Keratinocyte (primary cell): ENCODE results near the gene SCAPER. TPM values are rescaled to one million over a fixed set of nuclear protein-coding genes. Genes with fewer than 3 reads are reported as not detected.

Source experiments
- DNase-seq: peaks from one replicate; pipeline ENCODE4 v3.0.0-alpha.2; 2011; ENCODE audit warnings: low read depth, missing footprints, low spot score
- FAIRE-seq: peaks from 2 replicates; lab custom pipeline; 2011; peaks lifted over from hg19 to GRCh38; lab: Jason Lieb, UNC
- H2AFZ ChIP-seq: 2 replicates; pipeline ENCODE4 v1.6.0; 2012; ENCODE audit warnings: low read length, control low read depth, inconsistent platforms; ENCODE audit not compliant: control insufficient read depth
- H3K27ac ChIP-seq: 2 replicates; pipeline ENCODE4 v1.5.1; 2011; ENCODE audit warnings: low read length; ENCODE audit not compliant: control insufficient read depth, insufficient read depth
- H3K27me3 ChIP-seq: 3 replicates; pipeline ENCODE4 v1.6.0; 2011; ENCODE audit warnings: low read length; ENCODE audit not compliant: control insufficient read depth, insufficient read depth; ENCODE audit errors: extremely low read depth
- H3K36me3 ChIP-seq, 2 experiments: 2 replicates in 1 of 2; 3 replicates in 1 of 2; pipeline ENCODE4 v1.5.1; 2011; ENCODE audit warnings: low read length in 2 of 2, mild to moderate bottlenecking in 1 of 2; ENCODE audit not compliant: control insufficient read depth in 2 of 2, insufficient read depth in 2 of 2; ENCODE audit errors: extremely low read depth in 1 of 2
- H3K4me1 ChIP-seq: 3 replicates; pipeline ENCODE4 v1.5.1; 2011; ENCODE audit warnings: low read length; ENCODE audit not compliant: control insufficient read depth, insufficient read depth; ENCODE audit errors: extremely low read depth
- H3K4me2 ChIP-seq: 3 replicates; pipeline ENCODE4 v1.6.0; 2011; ENCODE audit warnings: low read depth, low read length; ENCODE audit not compliant: control insufficient read depth, insufficient read depth; ENCODE audit errors: extremely low read depth
- H3K4me3 ChIP-seq, 3 experiments: fragments of 200-600 bp in 1 of 3; sonication (generic) in 1 of 3; 2 replicates in 2 of 3; 3 replicates in 1 of 3; pipeline ENCODE4 v1.5.1; 2011 to 2016; ENCODE audit warnings: low read length in 3 of 3, mild to moderate bottlenecking in 3 of 3, control low read depth in 2 of 3, inconsistent platforms in 1 of 3, low read depth in 1 of 3, mixed read lengths in 1 of 3, mixed run types in 1 of 3, moderate library complexity in 1 of 3; ENCODE audit not compliant: control insufficient read depth in 2 of 3, insufficient read depth in 2 of 3; ENCODE audit errors: extremely low read depth in 1 of 3
- H3K79me2 ChIP-seq: 2 replicates; pipeline ENCODE4 v1.6.0; 2012; ENCODE audit warnings: low read length; ENCODE audit not compliant: control insufficient read depth, insufficient read depth
- H3K9ac ChIP-seq: 3 replicates; pipeline ENCODE4 v1.6.0; 2011; ENCODE audit warnings: low read length; ENCODE audit not compliant: control insufficient read depth, insufficient read depth; ENCODE audit errors: extremely low read depth
- H3K9me1 ChIP-seq: 3 replicates; pipeline ENCODE4 v1.6.0; 2011; ENCODE audit warnings: low read length; ENCODE audit not compliant: control insufficient read depth, insufficient read depth; ENCODE audit errors: extremely low read depth
- H3K9me3 ChIP-seq: 2 replicates; pipeline ENCODE4 v1.5.1; 2012; ENCODE audit warnings: low read depth, low read length; ENCODE audit not compliant: control insufficient read depth
- H4K20me1 ChIP-seq: 3 replicates; pipeline ENCODE4 v1.6.0; 2011; ENCODE audit warnings: low read length; ENCODE audit not compliant: control insufficient read depth, insufficient read depth; ENCODE audit errors: extremely low read depth
- EZH2 ChIP-seq: IDR thresholded peaks from one replicate; pipeline ENCODE4 v1.6.1; 2012; ENCODE audit warnings: inconsistent platforms, mild to moderate bottlenecking, low read length, moderate library complexity
- dilution Hi-C: fragments of 300-500 bp; cut with MboI; formaldehyde crosslinking; loops from one replicate; pipeline ENCODE4 v1.7.0; 2020; ENCODE audit warnings: low sequenced_read_pairs; ENCODE audit not compliant: extremely low pct_ligation_motif_present
- polyA plus RNA-seq, 5 experiments: library from polyadenylated mRNA; depleted of rRNA in 3 of 5; stranded (reverse) in 3 of 5; stranded (forward) in 1 of 5; unstranded in 1 of 5; fragments of >200 nt; gene quantifications; 1 replicate in 1 of 5; 2 replicates in 3 of 5; 3 replicates in 1 of 5; pipeline versions ENCODE4 v1.2.1 to v1.2.3, GENCODE V29; 2011 to 2012; ENCODE audit warnings: missing spikeins in 2 of 5, low read depth in 1 of 5, low replicate concordance in 1 of 5
- TF ChIP-seq, protein P1 (sequence below), 3 experiments: IDR thresholded peaks in 1 of 3; conservative IDR thresholded peaks in 1 of 3; optimal IDR thresholded peaks in 1 of 3; 2 replicates in 2 of 3; 3 replicates in 1 of 3; pipeline versions ENCODE3 to v1.5.1; 2011; ENCODE audit warnings: low read length in 3 of 3, mild to moderate bottlenecking in 3 of 3, moderate library complexity in 2 of 3, control low read depth in 1 of 3, inconsistent platforms in 1 of 3; ENCODE audit not compliant: insufficient read depth in 2 of 3; ENCODE audit errors: extremely low read depth in 1 of 3

SCAPER gene
- polyA plus RNA-seq, 1 donor (not counting 4 experiments of a cell fraction or from before 2014, with no cell fraction given): 5.2 TPM

DNA sequence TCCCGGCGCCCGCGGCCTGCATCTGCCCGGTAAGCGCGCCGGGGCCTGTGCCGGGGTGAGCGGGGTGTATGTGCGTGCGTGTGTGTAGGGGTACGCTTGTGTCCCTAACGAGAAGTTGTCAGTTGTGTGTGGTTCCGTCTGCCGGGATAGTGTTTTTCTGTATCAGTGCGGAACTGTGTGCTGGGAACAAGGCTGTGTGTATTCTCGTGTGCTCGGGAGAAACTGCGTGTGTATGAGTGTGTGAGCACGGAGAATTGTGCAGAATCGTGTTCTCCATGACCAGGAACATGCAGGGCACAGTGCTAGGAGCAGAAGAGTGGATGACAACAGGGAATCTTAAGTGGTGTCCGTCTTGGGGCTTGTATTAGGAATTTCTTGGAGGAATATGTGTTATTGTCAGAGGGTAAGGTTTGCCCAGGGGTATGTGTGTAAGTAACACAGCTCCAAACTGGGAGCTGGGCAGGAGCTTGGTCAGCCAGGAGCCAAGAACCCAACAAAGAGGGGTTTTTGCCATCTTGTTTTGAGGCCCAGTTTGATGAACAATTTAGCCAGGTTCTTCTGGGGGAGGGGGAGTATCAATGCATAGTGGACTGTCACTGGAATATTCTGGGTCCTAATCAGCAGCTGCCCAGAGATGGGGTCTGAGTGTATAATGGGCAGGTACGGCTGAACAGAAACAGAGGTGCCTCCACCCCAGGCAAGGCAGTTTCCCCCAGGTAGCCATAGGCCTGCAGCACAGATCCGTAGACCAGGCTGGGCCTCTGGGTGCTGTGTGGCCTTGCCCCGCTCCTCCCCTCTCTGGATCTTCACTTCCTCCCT, 566.4 kb downstream of the SCAPER start:
- Histone ChIP-seq H3K27ac (no peak overlapping the region), H3K9me3 (peaks cover 4% of the 10 kb centered on the region), H3K4me1 (peaks cover 16% of the 10 kb centered on the region), H3K79me2 (no peaks in the 10 kb centered on the region), H3K4me3 (no peak overlapping the region), H4K20me1 (peaks cover 5% of the 10 kb centered on the region), H2AFZ (no peak overlapping the region), H3K9ac (no peak overlapping the region), H3K4me2 (no peak overlapping the region), H3K9me1 (no peaks in the 10 kb centered on the region), H3K36me3 (no peaks in the 10 kb centered on the region), H3K27me3 (peaks cover 98% of the 10 kb centered on the region)
- DNase-seq: no peak
- dilution Hi-C loops: no loop called here
- peak; percentile 55 for TF ChIP-seq EZH2
- TF ChIP-seq, protein P1, sequence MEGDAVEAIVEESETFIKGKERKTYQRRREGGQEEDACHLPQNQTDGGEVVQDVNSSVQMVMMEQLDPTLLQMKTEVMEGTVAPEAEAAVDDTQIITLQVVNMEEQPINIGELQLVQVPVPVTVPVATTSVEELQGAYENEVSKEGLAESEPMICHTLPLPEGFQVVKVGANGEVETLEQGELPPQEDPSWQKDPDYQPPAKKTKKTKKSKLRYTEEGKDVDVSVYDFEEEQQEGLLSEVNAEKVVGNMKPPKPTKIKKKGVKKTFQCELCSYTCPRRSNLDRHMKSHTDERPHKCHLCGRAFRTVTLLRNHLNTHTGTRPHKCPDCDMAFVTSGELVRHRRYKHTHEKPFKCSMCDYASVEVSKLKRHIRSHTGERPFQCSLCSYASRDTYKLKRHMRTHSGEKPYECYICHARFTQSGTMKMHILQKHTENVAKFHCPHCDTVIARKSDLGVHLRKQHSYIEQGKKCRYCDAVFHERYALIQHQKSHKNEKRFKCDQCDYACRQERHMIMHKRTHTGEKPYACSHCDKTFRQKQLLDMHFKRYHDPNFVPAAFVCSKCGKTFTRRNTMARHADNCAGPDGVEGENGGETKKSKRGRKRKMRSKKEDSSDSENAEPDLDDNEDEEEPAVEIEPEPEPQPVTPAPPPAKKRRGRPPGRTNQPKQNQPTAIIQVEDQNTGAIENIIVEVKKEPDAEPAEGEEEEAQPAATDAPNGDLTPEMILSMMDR (optimal IDR thresholded peaks at IDR 0.05 in 1 of 3, IDR thresholded peaks at IDR 0.05 in 1 of 3, conservative IDR thresholded peaks at IDR 0.05 in 1 of 3; ENCODE audit: extremely low read depth in 1 of 3, insufficient read depth in 2 of 3, low read length in 3 of 3): no peak
- FAIRE-seq: no peak

DNA sequence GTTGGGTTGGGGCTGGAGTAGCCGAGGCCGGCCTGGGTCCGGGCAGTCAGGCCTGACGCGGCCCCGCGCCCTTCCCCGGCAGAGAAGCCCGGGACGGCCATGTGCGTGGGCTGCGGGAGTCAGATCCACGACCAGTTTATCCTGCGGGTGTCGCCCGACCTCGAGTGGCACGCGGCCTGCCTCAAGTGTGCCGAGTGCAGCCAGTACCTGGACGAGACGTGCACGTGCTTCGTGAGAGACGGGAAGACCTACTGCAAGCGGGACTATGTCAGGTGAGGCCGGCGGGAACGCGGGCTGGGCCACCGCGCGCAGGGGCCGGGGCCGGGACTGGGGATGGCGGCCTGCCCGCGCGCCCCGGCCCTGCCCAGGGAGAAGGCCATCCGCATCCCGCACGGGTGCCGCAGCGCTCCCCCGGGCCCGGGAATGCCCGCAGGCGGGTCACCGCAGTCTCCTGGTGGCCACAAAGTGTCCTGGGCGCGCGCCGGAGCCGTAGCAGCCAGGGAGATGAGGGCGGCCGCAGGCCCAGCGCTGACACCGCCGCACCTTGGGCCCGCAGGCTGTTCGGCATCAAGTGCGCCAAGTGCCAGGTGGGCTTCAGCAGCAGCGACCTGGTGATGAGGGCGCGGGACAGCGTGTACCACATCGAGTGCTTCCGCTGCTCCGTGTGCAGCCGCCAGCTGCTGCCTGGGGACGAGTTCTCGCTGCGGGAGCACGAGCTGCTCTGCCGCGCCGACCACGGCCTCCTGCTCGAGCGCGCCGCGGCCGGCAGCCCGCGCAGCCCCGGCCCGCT, 567.2 kb downstream of the SCAPER start:
- H3K4me3 ChIP-seq: no peak overlapping the region
- no peak overlapping the region for H2AFZ ChIP-seq
- no peak for DNase-seq
- no peaks in the 10 kb centered on the region for H3K79me2 ChIP-seq
- H3K9ac ChIP-seq: no peak overlapping the region
- peaks cover 5% of the 10 kb centered on the region for H4K20me1 ChIP-seq
- peak overlapping the region; percentile 51 for H3K4me2 ChIP-seq
- FAIRE-seq: no peak
- H3K9me3 ChIP-seq: peaks cover 4% of the 10 kb centered on the region
- H3K4me1 ChIP-seq: peaks cover 16% of the 10 kb centered on the region
- H3K27me3 ChIP-seq: peaks cover 90% of the 10 kb centered on the region
- no peak overlapping the region for H3K27ac ChIP-seq
- dilution Hi-C loops: no loop called here
- no peaks in the 10 kb centered on the region for H3K36me3 ChIP-seq
- no peaks in the 10 kb centered on the region for H3K9me1 ChIP-seq
- peak; percentile 69 for TF ChIP-seq EZH2
- TF ChIP-seq, protein P1 (optimal IDR thresholded peaks at IDR 0.05 in 1 of 3, IDR thresholded peaks at IDR 0.05 in 1 of 3, conservative IDR thresholded peaks at IDR 0.05 in 1 of 3; ENCODE audit: extremely low read depth in 1 of 3, insufficient read depth in 2 of 3, low read length in 3 of 3): no peak
